ENCODE measurements around the gene HAND2. TPM values are rescaled to one million over a fixed set of nuclear protein-coding genes. Genes with fewer than 3 reads are reported as not detected.

Gene HAND2
- total and polyA plus RNA-seq, 12 donors: 48.6 to 196 (median 117) TPM

DNA sequence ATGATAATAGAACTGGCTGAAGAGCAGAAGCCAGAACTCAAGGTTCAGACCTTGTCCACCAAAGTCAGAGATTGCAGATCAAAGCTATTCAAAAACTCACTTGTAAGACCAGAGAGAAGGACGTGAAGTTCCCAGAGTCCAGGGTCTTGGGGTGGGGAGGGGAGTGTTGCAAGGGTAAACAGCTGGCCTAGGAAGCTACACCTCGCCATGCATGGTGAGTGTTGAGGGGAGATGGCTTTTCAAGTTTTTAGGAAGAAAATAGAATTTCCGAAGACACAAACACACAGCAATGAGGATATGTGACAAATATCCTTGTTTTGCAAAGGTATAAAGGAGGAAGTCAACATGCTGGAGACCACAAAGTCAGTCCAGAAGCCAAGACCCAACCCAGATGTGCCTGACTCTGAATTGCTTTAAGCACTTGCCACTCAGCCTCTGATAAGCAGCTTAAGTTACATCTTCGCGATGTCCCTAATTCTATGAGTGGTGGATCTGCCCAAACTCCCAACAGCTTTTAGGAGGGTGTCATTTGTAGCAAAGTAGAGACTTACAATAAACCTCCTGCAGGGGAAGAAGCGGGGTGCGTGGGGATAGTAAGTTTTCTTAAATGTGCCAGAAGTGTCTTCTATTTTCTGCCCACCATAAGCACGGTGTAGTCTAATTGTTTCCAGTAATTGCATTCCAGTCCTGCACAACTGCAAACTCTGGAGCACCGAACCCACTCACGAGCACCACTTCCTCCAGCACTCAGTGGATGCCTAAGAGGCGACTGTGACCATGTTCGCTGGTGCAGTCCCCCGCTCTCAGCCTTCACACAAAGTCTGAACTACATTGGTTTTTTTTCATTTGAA, 26.5 kb downstream of the HAND2 start:
- H3K27me3 ChIP-seq: peaks cover 0 to 90% (median 52%) of the 10 kb centered on the region in 7 donors
- H3K9me3 ChIP-seq: peaks cover 0 to 1% (median 0%) of the 10 kb centered on the region in 11 donors
- intact Hi-C loops (cut with DNase I): loop anchor here in 6 of 10 donors (2.0 to 10.0 kb wide), 8 partner anchors 189 to 811 kb away; no protein-coding TSS in a partner anchor
- 68 to 73% methylated on average over 13 of the region's 13 CpGs for WGBS, 2 donors
- no peak overlapping the region for H3K4me3 ChIP-seq
- no peak for ATAC-seq
- no peak for DNase-seq
- TF ChIP-seq, protein P1, sequence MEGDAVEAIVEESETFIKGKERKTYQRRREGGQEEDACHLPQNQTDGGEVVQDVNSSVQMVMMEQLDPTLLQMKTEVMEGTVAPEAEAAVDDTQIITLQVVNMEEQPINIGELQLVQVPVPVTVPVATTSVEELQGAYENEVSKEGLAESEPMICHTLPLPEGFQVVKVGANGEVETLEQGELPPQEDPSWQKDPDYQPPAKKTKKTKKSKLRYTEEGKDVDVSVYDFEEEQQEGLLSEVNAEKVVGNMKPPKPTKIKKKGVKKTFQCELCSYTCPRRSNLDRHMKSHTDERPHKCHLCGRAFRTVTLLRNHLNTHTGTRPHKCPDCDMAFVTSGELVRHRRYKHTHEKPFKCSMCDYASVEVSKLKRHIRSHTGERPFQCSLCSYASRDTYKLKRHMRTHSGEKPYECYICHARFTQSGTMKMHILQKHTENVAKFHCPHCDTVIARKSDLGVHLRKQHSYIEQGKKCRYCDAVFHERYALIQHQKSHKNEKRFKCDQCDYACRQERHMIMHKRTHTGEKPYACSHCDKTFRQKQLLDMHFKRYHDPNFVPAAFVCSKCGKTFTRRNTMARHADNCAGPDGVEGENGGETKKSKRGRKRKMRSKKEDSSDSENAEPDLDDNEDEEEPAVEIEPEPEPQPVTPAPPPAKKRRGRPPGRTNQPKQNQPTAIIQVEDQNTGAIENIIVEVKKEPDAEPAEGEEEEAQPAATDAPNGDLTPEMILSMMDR (IDR thresholded peaks at IDR 0.05): no peak
- no peaks in the 10 kb centered on the region for H3K36me3 ChIP-seq
- H3K27ac ChIP-seq: no peak overlapping the region
- H3K4me1 ChIP-seq: peaks cover 0 to 39% (median 9%) of the 10 kb centered on the region in 9 donors

DNA sequence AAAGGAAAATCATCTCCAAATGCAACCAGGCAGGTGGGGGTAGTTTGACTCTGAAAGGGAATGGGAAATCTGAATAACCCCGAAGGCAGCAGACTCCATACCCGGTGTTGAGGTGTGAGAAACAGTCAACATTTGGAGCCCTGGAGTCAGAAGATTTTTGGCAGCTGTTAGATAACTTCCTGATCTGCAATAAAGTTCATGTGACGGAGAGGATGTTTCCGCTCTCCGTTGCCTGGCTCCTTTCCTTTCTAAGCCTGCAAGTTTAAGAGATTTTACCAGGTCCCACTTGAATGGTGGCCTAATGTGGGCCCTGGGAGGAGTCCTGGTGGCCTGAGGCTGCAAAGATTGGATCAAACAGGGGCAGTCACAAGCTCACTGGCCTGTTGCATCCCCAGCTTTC, 27.7 kb downstream of the HAND2 start:
- peaks cover 0 to 77% (median 52%) of the 10 kb centered on the region in 7 donors for H3K27me3 ChIP-seq
- no peak overlapping the region for H3K4me3 ChIP-seq
- no peak overlapping the region for H3K27ac ChIP-seq
- peaks cover 0 to 36% (median 9%) of the 10 kb centered on the region in 9 donors for H3K4me1 ChIP-seq
- 35 to 37% methylated on average over 5 of the region's 5 CpGs for WGBS, 2 donors
- TF ChIP-seq, protein P1 (IDR thresholded peaks at IDR 0.05): no peak
- no peaks in the 10 kb centered on the region for H3K9me3 ChIP-seq
- intact Hi-C loops (cut with DNase I): loop anchor here in 6 of 10 donors (10.0 kb wide), 7 partner anchors 187 to 813 kb away; no protein-coding TSS in a partner anchor
- no peaks in the 10 kb centered on the region for H3K36me3 ChIP-seq
- ATAC-seq (no peak), DNase-seq (no peak)

DNA sequence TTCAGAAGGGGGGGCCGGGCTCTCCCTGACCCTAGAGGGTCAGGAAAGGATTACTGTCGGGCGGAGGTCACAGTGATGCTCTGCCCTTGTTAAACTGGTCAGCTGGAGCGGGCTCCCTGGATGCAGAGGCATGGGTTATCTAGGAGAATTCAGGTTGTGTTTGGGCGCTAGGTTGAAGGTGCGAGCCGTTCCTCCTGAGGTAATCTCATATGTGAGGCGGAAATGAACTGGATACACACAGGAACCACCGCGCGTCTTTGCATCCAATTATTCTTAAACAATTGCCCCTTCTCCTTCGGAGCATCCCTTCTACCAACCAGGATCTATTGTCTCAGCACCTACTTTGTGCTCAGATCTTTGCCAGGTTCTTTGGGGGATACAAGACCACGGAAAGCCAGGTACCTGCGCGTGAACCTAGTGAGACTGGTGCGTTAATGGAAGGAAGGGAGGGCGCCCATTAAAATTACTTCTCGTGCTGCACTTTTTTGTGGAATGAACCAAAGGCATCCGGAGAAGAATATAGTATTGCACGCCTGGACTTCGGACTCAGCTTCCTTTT, 28.4 kb downstream of the HAND2 start:
- DNase-seq: no peak
- Histone ChIP-seq H3K4me3 (peak overlapping the region in 2 of 10 donors; percentile 40 to 42), H3K36me3 (no peaks in the 10 kb centered on the region), H3K9me3 (no peaks in the 10 kb centered on the region), H3K27ac (no peak overlapping the region), H3K4me1 (peaks cover 0 to 34% (median 9%) of the 10 kb centered on the region in 9 donors), H3K27me3 (peaks cover 0 to 71% (median 52%) of the 10 kb centered on the region in 7 donors)
- 62 to 65% methylated on average over 21 of the region's 21 CpGs for WGBS, 2 donors
- TF ChIP-seq, protein P1 (IDR thresholded peaks at IDR 0.05): no peak
- ATAC-seq: no peak
- intact Hi-C loops (cut with DNase I): loop anchor here in 6 of 10 donors (10.0 kb wide), 7 partner anchors 187 to 813 kb away; no protein-coding TSS in a partner anchor

DNA sequence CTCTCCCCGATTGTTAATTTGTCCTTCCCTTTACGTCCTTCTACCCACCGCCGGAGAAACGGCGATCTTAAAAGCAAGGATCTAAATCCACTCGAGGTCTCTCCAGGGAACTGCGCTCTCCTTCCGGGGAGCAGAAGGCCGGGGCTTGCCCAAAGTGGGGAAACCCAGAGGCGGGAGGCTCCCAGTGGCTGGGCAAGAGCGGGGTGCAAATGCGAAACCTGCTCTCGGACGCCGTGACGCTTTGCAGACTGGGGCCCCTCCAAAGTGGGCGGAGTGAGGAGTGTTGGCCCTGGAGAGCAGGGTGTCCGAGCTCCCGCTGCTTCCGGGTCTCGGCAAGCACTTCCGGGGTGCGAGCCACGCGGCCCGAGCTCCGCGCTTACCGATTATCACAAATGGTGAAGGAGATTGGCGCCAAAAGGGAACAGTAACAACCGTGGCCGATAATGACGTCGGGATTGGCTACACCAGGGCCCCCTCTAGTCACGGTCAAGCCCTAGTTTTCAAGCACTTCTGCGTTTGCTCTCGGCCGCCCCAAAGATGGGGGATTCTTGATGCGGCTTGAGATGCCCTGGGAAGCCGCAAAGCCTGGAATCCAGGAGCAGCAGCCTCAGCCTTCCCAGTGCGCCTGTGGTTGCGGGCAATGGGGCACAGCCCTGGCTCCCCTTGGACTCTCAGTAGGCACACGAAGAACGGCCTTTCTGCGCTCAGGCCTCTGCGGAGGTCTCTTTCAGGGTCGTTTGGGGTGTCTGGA, 29.0 kb downstream of the HAND2 start:
- TF ChIP-seq, protein P1 (IDR thresholded peaks at IDR 0.05): no peak
- Histone ChIP-seq H3K4me1 (peaks cover 0 to 27% (median 6%) of the 10 kb centered on the region in 9 donors), H3K9me3 (no peaks in the 10 kb centered on the region), H3K36me3 (no peaks in the 10 kb centered on the region), H3K27me3 (peaks cover 0 to 67% (median 47%) of the 10 kb centered on the region in 7 donors), H3K27ac (no peak overlapping the region), H3K4me3 (peak overlapping the region in 8 of 10 donors; percentile 15 to 42 (median 26))
- DNase-seq (peak in 1 of 2 donors; percentile 35), ATAC-seq (peak in 2 of 8 donors; percentile 30 to 64)
- intact Hi-C loops (cut with DNase I): loop anchor here in 6 of 10 donors (10.0 kb wide), 7 partner anchors 186 to 814 kb away; no protein-coding TSS in a partner anchor
- 40 to 42% methylated on average over 48 of the region's 48 CpGs for WGBS, 2 donors

Measured in heart right ventricle (tissue), 16 donors.